ENCODE measurements around the gene GPR119.

GRCh38 chrX:130415201-130415600, 29.7 kb upstream of the GPR119 start:
- TF ChIP-seq, protein P1, sequence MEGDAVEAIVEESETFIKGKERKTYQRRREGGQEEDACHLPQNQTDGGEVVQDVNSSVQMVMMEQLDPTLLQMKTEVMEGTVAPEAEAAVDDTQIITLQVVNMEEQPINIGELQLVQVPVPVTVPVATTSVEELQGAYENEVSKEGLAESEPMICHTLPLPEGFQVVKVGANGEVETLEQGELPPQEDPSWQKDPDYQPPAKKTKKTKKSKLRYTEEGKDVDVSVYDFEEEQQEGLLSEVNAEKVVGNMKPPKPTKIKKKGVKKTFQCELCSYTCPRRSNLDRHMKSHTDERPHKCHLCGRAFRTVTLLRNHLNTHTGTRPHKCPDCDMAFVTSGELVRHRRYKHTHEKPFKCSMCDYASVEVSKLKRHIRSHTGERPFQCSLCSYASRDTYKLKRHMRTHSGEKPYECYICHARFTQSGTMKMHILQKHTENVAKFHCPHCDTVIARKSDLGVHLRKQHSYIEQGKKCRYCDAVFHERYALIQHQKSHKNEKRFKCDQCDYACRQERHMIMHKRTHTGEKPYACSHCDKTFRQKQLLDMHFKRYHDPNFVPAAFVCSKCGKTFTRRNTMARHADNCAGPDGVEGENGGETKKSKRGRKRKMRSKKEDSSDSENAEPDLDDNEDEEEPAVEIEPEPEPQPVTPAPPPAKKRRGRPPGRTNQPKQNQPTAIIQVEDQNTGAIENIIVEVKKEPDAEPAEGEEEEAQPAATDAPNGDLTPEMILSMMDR (IDR thresholded peaks at IDR 0.05) = no peak
- no peak for TF ChIP-seq POLR2AphosphoS5 (IDR thresholded peaks at IDR 0.05; ENCODE audit: insufficient read depth in 1 of 2, low read depth in 1 of 2)

All from vagina (tissue), 2 donors.